ENCODE results near the gene CMTM5. TPM values are rescaled to one million over a fixed set of nuclear protein-coding genes. Genes with fewer than 3 reads are reported as not detected.

CMTM5 gene
- 0.96 TPM for total RNA-seq
- long read RNA-seq, partial matches to known transcripts, result 0 of 1 reads
- long read RNA-seq, other reads (novel, unspliced or antisense), result 0 of 1 reads

GRCh38 chr14:23376482-23377197, at the start of gene CMTM5:
TSS of gene CMTM5 (plus strand) at chr14:23377046. CDS start at chr14:23377252, 206 bp downstream.
- peak within 1 kb of the TSS; percentile 10 for H3K4me3 ChIP-seq
- H3K27me3 ChIP-seq, result no peaks in the 10 kb centered on the region
- no peak for DNase-seq
- no peaks in the 10 kb centered on the region for H3K9me3 ChIP-seq
- H3K27ac ChIP-seq, result no peak within 1 kb of the TSS
- H3K36me3 ChIP-seq, result no peaks in the 10 kb centered on the region
- TF ChIP-seq, protein P1, sequence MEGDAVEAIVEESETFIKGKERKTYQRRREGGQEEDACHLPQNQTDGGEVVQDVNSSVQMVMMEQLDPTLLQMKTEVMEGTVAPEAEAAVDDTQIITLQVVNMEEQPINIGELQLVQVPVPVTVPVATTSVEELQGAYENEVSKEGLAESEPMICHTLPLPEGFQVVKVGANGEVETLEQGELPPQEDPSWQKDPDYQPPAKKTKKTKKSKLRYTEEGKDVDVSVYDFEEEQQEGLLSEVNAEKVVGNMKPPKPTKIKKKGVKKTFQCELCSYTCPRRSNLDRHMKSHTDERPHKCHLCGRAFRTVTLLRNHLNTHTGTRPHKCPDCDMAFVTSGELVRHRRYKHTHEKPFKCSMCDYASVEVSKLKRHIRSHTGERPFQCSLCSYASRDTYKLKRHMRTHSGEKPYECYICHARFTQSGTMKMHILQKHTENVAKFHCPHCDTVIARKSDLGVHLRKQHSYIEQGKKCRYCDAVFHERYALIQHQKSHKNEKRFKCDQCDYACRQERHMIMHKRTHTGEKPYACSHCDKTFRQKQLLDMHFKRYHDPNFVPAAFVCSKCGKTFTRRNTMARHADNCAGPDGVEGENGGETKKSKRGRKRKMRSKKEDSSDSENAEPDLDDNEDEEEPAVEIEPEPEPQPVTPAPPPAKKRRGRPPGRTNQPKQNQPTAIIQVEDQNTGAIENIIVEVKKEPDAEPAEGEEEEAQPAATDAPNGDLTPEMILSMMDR (IDR thresholded peaks at IDR 0.05), result no peak
- ATAC-seq, result no peak
- no peaks in the 10 kb centered on the region for H3K4me1 ChIP-seq
- intact Hi-C loops (cut with DNase I), result loop anchor here (5.0 kb wide), 1 partner anchor 49 kb away; no protein-coding TSS in a partner anchor

DNA sequence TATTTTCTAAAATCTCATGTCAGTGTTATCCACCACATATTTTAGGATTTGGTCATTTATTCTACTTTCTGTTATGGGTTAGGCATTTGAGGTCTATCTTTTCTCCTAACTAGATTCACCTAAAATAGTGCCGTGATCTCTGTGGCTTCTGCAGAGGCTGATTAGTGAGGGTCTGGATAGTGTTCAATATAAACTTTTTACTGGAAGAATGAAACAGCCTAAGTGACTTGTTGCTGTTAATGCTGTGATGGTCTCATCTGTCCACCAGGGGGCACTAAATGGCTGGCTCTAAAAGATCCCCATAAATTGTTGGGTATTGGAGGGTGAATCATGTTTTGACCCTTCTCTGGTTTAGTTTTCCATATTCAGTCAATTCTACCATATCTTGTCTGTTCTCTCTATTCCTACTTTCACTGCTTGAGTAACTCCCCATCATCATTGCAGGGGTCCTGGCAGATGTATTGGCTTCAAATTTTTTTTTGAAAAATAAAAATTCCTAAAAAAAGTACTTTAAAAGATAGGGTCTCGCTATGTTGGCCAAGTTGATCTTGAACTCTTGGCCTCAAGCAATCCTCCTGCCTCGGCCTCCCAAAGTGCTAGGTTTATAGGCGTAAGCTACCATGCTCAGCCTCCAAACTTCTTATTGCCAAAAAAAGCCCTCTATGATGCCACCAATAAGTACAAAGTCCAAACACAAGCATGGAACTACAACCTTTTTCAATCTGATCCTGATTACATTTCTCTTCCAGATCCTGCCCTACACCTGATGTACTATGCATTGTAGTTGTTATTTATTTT, 48.7 kb upstream of the CMTM5 start:
- Histone ChIP-seq H3K4me3 (no peak overlapping the region), H3K27ac (no peak overlapping the region), H3K36me3 (peaks cover 26% of the 10 kb centered on the region), H3K27me3 (no peaks in the 10 kb centered on the region), H3K9me3 (no peaks in the 10 kb centered on the region), H3K4me1 (peaks cover 6% of the 10 kb centered on the region)
- DNase-seq (no peak), ATAC-seq (peak; percentile 91)
- TF ChIP-seq, protein P1 (IDR thresholded peaks at IDR 0.05), result peak; percentile 89
- intact Hi-C loops (cut with DNase I), result loop anchor here (5.0 kb wide), 1 partner anchor 49 kb away; the partner anchor contains the start of gene CMTM5

- Histone ChIP-seq H3K36me3 (no peaks in the 10 kb centered on the region), H3K27ac (no peak overlapping the region), H3K4me1 (no peaks in the 10 kb centered on the region), H3K9me3 (no peaks in the 10 kb centered on the region), H3K4me3 (no peak overlapping the region), H3K27me3 (no peaks in the 10 kb centered on the region)
- intact Hi-C loops (cut with DNase I), result no loop called here
- no peak for DNase-seq
- ATAC-seq, result no peak
- TF ChIP-seq, protein P1 (IDR thresholded peaks at IDR 0.05), result no peak
Measured at GRCh38 chr14:23335623-23336022, 41.2 kb upstream of the CMTM5 start.

GRCh38 chr14:23339506-23340268, 37.2 kb upstream of the CMTM5 start:
- no peak overlapping the region for H3K27ac ChIP-seq
- peaks cover 4% of the 10 kb centered on the region for H3K27me3 ChIP-seq
- H3K9me3 ChIP-seq, result no peaks in the 10 kb centered on the region
- no peaks in the 10 kb centered on the region for H3K4me1 ChIP-seq
- no peak for DNase-seq
- TF ChIP-seq, protein P1 (IDR thresholded peaks at IDR 0.05), result no peak
- no peak for ATAC-seq
- no peaks in the 10 kb centered on the region for H3K36me3 ChIP-seq
- no peak overlapping the region for H3K4me3 ChIP-seq
- intact Hi-C loops (cut with DNase I), result no loop called here

- H3K9me3 ChIP-seq, result no peaks in the 10 kb centered on the region
- peaks cover 4% of the 10 kb centered on the region for H3K27me3 ChIP-seq
- TF ChIP-seq, protein P1 (IDR thresholded peaks at IDR 0.05), result no peak
- no peaks in the 10 kb centered on the region for H3K4me1 ChIP-seq
- H3K4me3 ChIP-seq, result no peak overlapping the region
- intact Hi-C loops (cut with DNase I), result no loop called here
- H3K36me3 ChIP-seq, result no peaks in the 10 kb centered on the region
- H3K27ac ChIP-seq, result no peak overlapping the region
- DNase-seq, result no peak
- ATAC-seq, result no peak
Measured at GRCh38 chr14:23344481-23344880, 32.4 kb upstream of the CMTM5 start.
